SK-N-SH treated with all-trans-retinoic acid at 6 μM for 48 hours (cell line): ENCODE results near the gene CIZ1.

Experiments
- ATAC-seq: fragments of 200-7000 bp; cut with Tn5 transposase; 3 replicates; pipeline ENCODE4 v1.9.1; 2020; ENCODE audit warnings: mild to moderate bottlenecking, moderate library complexity
- ARNTL ChIP-seq: fragments of 450-650 bp; formaldehyde crosslinking; IDR thresholded peaks from 2 replicates; pipeline ENCODE4 v1.5.0; 2020; ENCODE audit warnings: low read depth, mild to moderate bottlenecking, moderate library complexity, borderline replicate concordance
- BACH2 ChIP-seq: fragments of 250-450 bp; sonication (Bioruptor Pico); IDR thresholded peaks from 2 replicates; pipeline ENCODE4 v1.9.0; 2021; ENCODE audit warnings: mild to moderate bottlenecking, borderline replicate concordance
- CREB5 ChIP-seq: fragments of 250-450 bp; sonication (Bioruptor Pico); IDR thresholded peaks from 2 replicates; pipeline ENCODE4 v1.5.1; 2020; ENCODE audit warnings: low read depth, mild to moderate bottlenecking, moderate library complexity
- CSDC2 ChIP-seq: fragments of 250-450 bp; sonication (Bioruptor Pico); IDR thresholded peaks from 2 replicates; pipeline ENCODE4 v1.5.0; 2020; ENCODE audit warnings: mild to moderate bottlenecking, moderate library complexity
- CSRNP3 ChIP-seq: fragments of 250-450 bp; sonication (Bioruptor Pico); IDR thresholded peaks from 2 replicates; pipeline ENCODE4 v1.5.1; 2021; ENCODE audit warnings: mild to moderate bottlenecking, moderate library complexity
- ESRRG ChIP-seq: fragments of 250-450 bp; sonication (Bioruptor Pico); IDR thresholded peaks from 2 replicates; pipeline ENCODE4 v1.6.1; 2021; ENCODE audit warnings: mild to moderate bottlenecking
- GLIS3 ChIP-seq: fragments of 250-450 bp; sonication (Bioruptor Pico); IDR thresholded peaks from 2 replicates; pipeline ENCODE4 v1.5.0; 2020; ENCODE audit warnings: mild to moderate bottlenecking, moderate library complexity
- ISL1 ChIP-seq: fragments of 250-450 bp; sonication (Bioruptor Pico); IDR thresholded peaks from 2 replicates; pipeline ENCODE4 v2.1.2; 2022; ENCODE audit warnings: mild to moderate bottlenecking, moderate library complexity
- OSR1 ChIP-seq: fragments of 250-450 bp; sonication (Bioruptor Pico); IDR thresholded peaks from 2 replicates; pipeline ENCODE4 v1.8.0; 2022; ENCODE audit warnings: moderate library complexity, mild to moderate bottlenecking, inconsistent platforms
- PATZ1 ChIP-seq: fragments of 250-450 bp; sonication (Bioruptor Pico); IDR thresholded peaks from 2 replicates; pipeline ENCODE4 v1.8.0; 2020; ENCODE audit warnings: mild to moderate bottlenecking, moderate library complexity, borderline replicate concordance
- POU6F1 ChIP-seq: fragments of 250-450 bp; sonication (Bioruptor Pico); IDR thresholded peaks from 2 replicates; pipeline ENCODE4 v1.8.0; 2021; ENCODE audit warnings: low read depth, mild to moderate bottlenecking, moderate library complexity, borderline replicate concordance
- PPARA ChIP-seq: fragments of 250-450 bp; sonication (Bioruptor Pico); IDR thresholded peaks from 2 replicates; pipeline ENCODE4 v1.5.0; 2020; ENCODE audit warnings: mild to moderate bottlenecking, borderline replicate concordance
- RARB ChIP-seq: fragments of 250-450 bp; sonication (Bioruptor Pico); IDR thresholded peaks from 2 replicates; pipeline ENCODE4 v1.8.0; 2021; ENCODE audit warnings: mild to moderate bottlenecking, moderate library complexity
- TCF4 ChIP-seq: fragments of 250-450 bp; sonication (Bioruptor Pico); IDR thresholded peaks from 2 replicates; pipeline ENCODE4 v1.8.0; 2021; ENCODE audit warnings: mild to moderate bottlenecking, moderate library complexity, borderline replicate concordance
- TOX ChIP-seq: fragments of 250-450 bp; sonication (Bioruptor Pico); IDR thresholded peaks from 2 replicates; pipeline ENCODE4 v1.8.0; 2021; ENCODE audit warnings: mild to moderate bottlenecking, moderate library complexity, borderline replicate concordance
- ZC3H10 ChIP-seq: fragments of 250-450 bp; sonication (Bioruptor Pico); IDR thresholded peaks from 2 replicates; pipeline ENCODE4 v1.5.1; 2021; ENCODE audit warnings: mild to moderate bottlenecking, moderate library complexity
- ZFP3 ChIP-seq: fragments of 250-450 bp; sonication (Bioruptor Pico); IDR thresholded peaks from 2 replicates; pipeline ENCODE4 v1.5.0; 2020; ENCODE audit warnings: mild to moderate bottlenecking, moderate library complexity
- ZFP30 ChIP-seq: fragments of 450-650 bp; formaldehyde crosslinking; IDR thresholded peaks from 2 replicates; pipeline ENCODE4 v1.5.0; 2022; ENCODE audit warnings: mild to moderate bottlenecking, moderate library complexity
- ZNF565 ChIP-seq: fragments of 450-650 bp; formaldehyde crosslinking; conservative IDR thresholded peaks from 2 replicates; pipeline ENCODE4 v1.5.0; 2020; ENCODE audit warnings: low read depth, mild to moderate bottlenecking, moderate library complexity
- ZNF70 ChIP-seq: fragments of 450-650 bp; formaldehyde crosslinking; IDR thresholded peaks from 2 replicates; pipeline ENCODE4 v1.5.0; 2020; ENCODE audit warnings: mild to moderate bottlenecking, moderate library complexity
- ZNF8 ChIP-seq: fragments of 450-650 bp; formaldehyde crosslinking; IDR thresholded peaks from 2 replicates; pipeline ENCODE4 v1.5.0; 2020; ENCODE audit warnings: mild to moderate bottlenecking, moderate library complexity

The CIZ1 gene

GRCh38 chr9:128159522-128159783 lies 31.9 kb downstream of the CIZ1 start:
- TF ChIP-seq PPARA (CRISPR knock-in tag) (no peak), ZNF70 (CRISPR knock-in tag) (no peak), OSR1 (CRISPR knock-in tag) (no peak), ZFP3 (CRISPR knock-in tag) (no peak), ZC3H10 (no peak), CSDC2 (CRISPR knock-in tag) (no peak), GLIS3 (no peak), BACH2 (CRISPR knock-in tag) (no peak), PATZ1 (CRISPR knock-in tag) (no peak), RARB (CRISPR knock-in tag) (no peak), ARNTL (CRISPR knock-in tag) (no peak), ZNF565 (CRISPR knock-in tag) (no peak), ZNF8 (CRISPR knock-in tag) (no peak), TCF4 (no peak)
- no peak for ATAC-seq

GRCh38 chr9:128155736-128156500 lies 35.5 kb downstream of the CIZ1 start:
- no peak for ATAC-seq
- TF ChIP-seq TCF4 (no peak), ESRRG (CRISPR knock-in tag) (no peak), PPARA (CRISPR knock-in tag) (no peak), RARB (CRISPR knock-in tag) (no peak), ZNF70 (CRISPR knock-in tag) (no peak), ZC3H10 (no peak), CSDC2 (CRISPR knock-in tag) (no peak), TOX (CRISPR knock-in tag) (no peak), CREB5 (CRISPR knock-in tag) (no peak), OSR1 (CRISPR knock-in tag) (no peak), CSRNP3 (CRISPR knock-in tag) (no peak), ZNF565 (CRISPR knock-in tag) (no peak), POU6F1 (CRISPR knock-in tag) (no peak), ZNF8 (CRISPR knock-in tag) (no peak), ZFP30 (CRISPR knock-in tag) (no peak), ISL1 (CRISPR knock-in tag) (no peak), PATZ1 (CRISPR knock-in tag) (no peak)

- no peak for TF ChIP-seq CREB5 (CRISPR knock-in tag)
- no peak for TF ChIP-seq RARB (CRISPR knock-in tag)
- TF ChIP-seq OSR1 (CRISPR knock-in tag): no peak
Measured at GRCh38 chr9:128153947-128154695, 37.3 kb downstream of the CIZ1 start.

More at GRCh38 chr9:128153947-128154695, 37.3 kb downstream of the CIZ1 start:
- no peak for ATAC-seq
